Astrocyte of the cerebellum (primary cell): Measurements from ENCODE around the gene ATP8A1.
A peak's percentile ranks its signal among the peaks of the same experiment; 100 is the strongest.
"Not testable (repeated sequence)": the region's sequence is repeated elsewhere in the genome, so short reads cannot be mapped to it uniquely, and the experiment has no call there.

ENCODE experiments used
- DNase-seq: peaks from one replicate; pipeline ENCODE4 v3.0.0-alpha.2; 2011; ENCODE audit warnings: low read depth
- H3K4me3 ChIP-seq: 2 replicates; pipeline ENCODE4 v1.5.1; 2011; ENCODE audit warnings: mild to moderate bottlenecking, low read depth, low read length, moderate library complexity
- CTCF ChIP-seq: IDR thresholded peaks from 2 replicates; pipeline ENCODE4 v1.5.1; 2012; ENCODE audit warnings: low read length, low read depth, moderate library complexity, mild to moderate bottlenecking; ENCODE audit errors: missing control alignments
- in situ Hi-C: cut with HindIII; loops from 2 replicates; pipeline ENCODE4 v1.10.0; 2017; ENCODE audit warnings: low sequenced_read_pairs

The ATP8A1 gene

GRCh38 chr4:42656944-42657792 is at the start of gene ATP8A1:
TSS of gene ATP8A1 (minus strand) at chr4:42657105. CDS start at chr4:42656873, 232 bp downstream.
- TF ChIP-seq CTCF, result peak; percentile 5
- in situ Hi-C loops, result no loop called here
- DNase-seq, result peak; percentile 45
- peak within 1 kb of the TSS; percentile 62 for H3K4me3 ChIP-seq

DNA sequence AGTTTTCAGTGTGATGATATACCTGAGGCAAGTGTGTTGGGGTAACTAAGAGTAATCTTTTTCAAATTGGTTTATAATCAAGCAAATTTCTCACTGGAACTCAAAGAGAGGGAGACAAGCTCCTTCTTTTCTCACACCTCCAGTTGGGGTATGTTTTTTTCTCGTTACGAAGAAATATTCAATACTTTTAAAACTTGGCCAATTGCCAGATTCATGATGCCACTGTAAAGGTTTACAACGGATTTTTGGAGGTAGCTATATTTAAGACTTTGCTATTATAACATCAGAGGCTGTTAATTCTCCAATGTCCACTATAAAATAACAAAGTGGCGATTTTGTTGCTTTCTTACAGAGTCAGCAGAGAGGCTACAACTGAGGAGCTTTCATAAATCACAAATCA is 49.2 kb upstream of the ATP8A1 start:
- in situ Hi-C loops, result no loop called here
- no peak for DNase-seq
- TF ChIP-seq CTCF, result no peak
- H3K4me3 ChIP-seq, result no peak overlapping the region

GRCh38 chr4:42703813-42704212 is 46.9 kb upstream of the ATP8A1 start:
- TF ChIP-seq CTCF, result no peak
- DNase-seq, result no peak
- no peak overlapping the region for H3K4me3 ChIP-seq
- in situ Hi-C loops, result no loop called here

DNA sequence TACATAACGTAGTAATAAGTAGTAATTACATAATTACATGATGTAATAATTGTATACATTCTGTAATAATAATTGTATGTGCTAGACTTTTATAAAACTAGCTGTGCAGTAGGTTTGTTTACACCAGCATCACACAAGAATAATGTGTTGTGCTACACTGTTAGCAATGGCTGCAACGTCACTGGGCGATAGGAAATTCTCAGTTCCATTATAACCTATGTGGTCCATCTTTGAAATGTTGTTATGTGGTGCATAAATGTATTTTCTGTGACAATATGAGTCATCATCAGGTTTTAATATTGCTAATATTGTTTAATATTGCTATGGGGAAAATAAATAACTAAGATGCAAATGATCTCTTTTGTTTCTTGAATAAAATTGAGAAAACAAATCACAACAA is 46.0 kb upstream of the ATP8A1 start:
- H3K4me3 ChIP-seq, result no peak overlapping the region
- no peak for DNase-seq
- no peak for TF ChIP-seq CTCF
- in situ Hi-C loops, result no loop called here

DNA sequence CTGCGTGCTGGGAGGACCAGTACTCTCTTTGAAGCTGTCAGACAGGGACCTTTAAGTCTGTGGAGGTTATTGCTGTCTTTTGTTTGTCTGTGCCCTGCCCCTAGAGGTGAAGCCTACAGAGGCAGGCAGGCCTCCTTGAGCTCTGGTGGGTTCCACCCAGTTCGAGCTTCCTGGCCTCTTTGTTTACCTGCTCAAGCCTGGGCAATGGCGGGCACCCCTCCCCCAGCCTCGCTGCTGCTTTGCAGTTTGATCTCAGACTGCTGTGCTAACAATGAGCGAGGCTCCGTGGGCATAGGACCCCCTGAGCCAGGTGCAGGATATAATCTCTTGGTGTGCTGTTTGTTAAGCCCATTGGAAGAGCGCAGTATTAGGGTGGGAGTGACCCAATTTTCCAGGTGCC is 44.9 kb upstream of the ATP8A1 start:
- H3K4me3 ChIP-seq, DNase-seq, in situ Hi-C loops: not testable (repeated sequence)

DNA sequence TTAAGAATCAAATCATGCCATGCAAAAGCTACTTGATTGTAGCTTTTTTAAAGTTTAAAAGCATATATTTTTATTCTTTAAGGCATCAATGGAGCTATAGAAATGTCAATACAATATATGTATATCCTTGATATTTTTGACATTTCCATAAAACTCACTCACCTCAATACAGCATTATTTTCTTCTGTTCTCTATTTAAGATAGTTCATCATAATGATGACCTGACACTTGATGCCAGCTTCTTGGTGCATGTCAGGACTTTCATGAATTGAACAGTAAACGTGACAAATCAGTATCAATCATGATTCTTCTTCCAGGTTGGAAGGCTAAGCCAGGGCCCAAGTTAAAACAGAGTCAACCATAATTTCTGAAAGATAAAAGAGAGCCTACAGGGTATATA is 33.6 kb upstream of the ATP8A1 start:
- H3K4me3 ChIP-seq, result no peak overlapping the region
- in situ Hi-C loops, result no loop called here
- DNase-seq, result no peak
- no peak for TF ChIP-seq CTCF

DNA sequence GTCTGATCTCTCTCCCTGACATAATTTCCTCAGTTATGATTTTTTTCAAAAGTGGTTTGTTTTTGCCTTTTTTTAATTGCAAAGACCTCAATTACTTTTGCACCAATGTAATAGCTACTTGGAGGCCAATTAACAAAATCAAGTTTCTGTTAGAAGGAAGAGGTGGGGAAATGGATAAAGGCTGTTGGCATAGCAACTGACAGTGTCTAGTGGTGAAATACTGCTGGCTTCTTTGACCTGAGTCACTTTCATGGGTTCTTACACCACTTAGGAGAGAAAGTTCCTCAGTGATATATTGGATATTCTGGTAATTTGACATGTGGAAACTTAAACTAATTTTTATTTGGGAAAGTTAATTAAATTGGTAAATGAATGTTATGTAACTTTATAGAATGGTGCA is 26.5 kb upstream of the ATP8A1 start:
- in situ Hi-C loops, result no loop called here
- no peak for TF ChIP-seq CTCF
- no peak for DNase-seq

More for the DNA sequence above, 26.5 kb upstream of the ATP8A1 start:
- no peak overlapping the region for H3K4me3 ChIP-seq
